ENCODE data around the gene CIROP. TPM values are rescaled to one million over a fixed set of nuclear protein-coding genes. Genes with fewer than 3 reads are reported as not detected.

Gene CIROP
- total RNA-seq, 2 experiments from 2014 or later: not detected

DNA sequence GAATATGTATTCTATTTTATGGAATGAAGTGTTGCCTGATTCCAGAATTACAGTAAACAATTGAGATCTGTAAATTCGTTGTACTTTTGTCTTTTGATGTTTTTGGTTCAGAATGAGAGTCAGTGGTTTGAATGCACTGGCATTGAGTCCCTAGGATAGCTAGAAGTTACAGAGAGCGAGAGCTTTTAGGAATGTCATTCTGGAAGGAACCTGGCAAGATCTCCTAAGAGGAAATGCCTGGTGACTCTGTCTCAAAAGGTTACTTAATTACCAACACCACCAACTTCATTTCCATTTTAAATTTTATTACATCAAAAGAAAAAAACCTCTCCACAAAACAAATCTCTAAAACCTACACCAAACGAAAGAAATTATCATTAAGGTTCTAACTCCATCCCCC lies 20.2 kb upstream of the CIROP start:
- H3K36me3 Mint-ChIP-seq: no peaks in the 10 kb centered on the region
- no peaks in the 10 kb centered on the region for H3K27me3 Mint-ChIP-seq
- no peak overlapping the region for H3K27ac Mint-ChIP-seq
- POLR2A ChIA-PET: interaction anchor here (0.9 kb wide), 1 partner anchor 57 kb away, joined by 3 read pairs; no protein-coding TSS in a partner anchor
- no peak overlapping the region for H3K4me3 Mint-ChIP-seq
- ATAC-seq (ENCODE audit: low read depth) (no peak), DNase-seq (no peak)
- H3K9me3 Mint-ChIP-seq: no peaks in the 10 kb centered on the region
- H3K4me1 Mint-ChIP-seq: peaks cover 25% of the 10 kb centered on the region

DNA sequence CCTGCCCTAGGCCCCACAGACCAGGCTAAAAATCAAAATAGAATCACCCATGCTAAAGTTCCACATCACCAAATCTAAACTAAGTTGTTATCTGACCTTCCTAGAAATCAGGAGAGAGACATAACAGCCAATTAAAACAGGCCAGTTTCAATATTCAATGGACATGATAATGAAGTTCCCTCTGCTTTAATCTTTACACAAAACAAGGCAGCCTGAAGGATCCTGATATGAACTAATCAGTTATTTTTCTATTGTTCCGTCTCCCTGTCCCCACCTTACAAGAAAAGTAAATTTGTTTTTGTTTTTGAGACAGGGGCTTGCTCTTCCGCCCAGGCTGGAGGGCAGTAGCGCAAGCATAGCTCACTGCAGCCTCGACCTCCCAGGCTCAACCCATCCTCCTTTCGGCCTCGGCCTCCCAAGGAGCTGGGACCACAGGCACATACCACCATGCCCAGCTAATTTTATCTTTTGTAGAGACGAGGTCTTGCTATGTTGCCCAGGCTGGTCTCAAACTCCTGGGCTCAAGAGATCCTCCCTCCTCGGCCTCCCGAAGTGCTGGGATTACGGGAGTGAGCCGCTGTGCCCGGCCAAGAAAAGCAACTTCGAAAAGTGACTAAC lies 19.7 kb upstream of the CIROP start:
- Mint-ChIP-seq H3K4me1 (peaks cover 29% of the 10 kb centered on the region), H3K9me3 (no peaks in the 10 kb centered on the region), H3K27ac (no peak overlapping the region), H3K36me3 (no peaks in the 10 kb centered on the region), H3K4me3 (no peak overlapping the region), H3K27me3 (no peaks in the 10 kb centered on the region)
- POLR2A ChIA-PET: interaction anchor here (0.9 kb wide), 1 partner anchor 58 kb away, joined by 3 read pairs; no protein-coding TSS in a partner anchor
- ATAC-seq (ENCODE audit: low read depth) (no peak), DNase-seq (no peak)

DNA sequence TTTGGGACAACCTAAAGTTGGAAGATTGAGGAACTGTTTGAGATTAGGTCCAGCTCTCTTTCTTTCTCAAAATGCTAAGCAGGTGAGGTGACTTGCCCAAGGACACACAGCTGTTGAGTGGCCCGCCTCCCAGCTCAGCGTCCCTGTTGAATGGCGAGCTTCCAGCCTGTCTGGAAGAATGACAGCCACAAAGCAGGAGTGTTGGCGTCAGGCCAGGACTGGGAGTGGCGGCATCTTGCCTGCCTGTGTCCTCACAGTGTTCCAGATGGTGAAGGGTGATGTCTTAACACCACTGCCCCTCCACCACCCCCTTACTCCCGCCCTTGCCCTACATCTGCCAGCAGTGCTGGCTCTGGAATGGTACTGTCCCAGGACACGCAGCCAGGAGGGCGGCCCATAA lies 18.6 kb upstream of the CIROP start:
- no peak for DNase-seq
- Mint-ChIP-seq H3K36me3 (no peaks in the 10 kb centered on the region), H3K4me3 (no peak overlapping the region), H3K9me3 (no peaks in the 10 kb centered on the region), H3K4me1 (peaks cover 32% of the 10 kb centered on the region), H3K27ac (no peak overlapping the region), H3K27me3 (no peaks in the 10 kb centered on the region)
- POLR2A ChIA-PET: no interaction called here
- no peak for ATAC-seq (ENCODE audit: low read depth)

DNA sequence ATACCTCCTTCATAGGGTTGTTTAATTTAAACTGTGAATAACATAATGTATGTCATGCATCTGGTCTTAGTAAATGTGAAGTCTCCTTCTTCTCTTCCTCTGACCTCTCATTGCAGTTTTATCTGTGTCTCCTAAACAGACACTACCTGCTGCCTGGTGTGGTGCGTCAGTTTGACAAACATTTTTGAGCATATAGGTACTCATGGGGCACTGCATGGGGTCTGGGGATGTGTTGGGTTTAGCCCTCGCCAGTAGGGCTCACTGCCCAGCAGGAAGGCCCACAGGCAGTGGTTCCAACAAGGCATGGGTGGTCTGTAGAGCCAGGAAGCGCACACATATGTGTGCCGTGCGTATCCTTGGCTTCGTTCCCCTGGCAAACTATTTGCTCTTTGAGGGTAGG lies 17.3 kb upstream of the CIROP start:
- no peaks in the 10 kb centered on the region for H3K27me3 Mint-ChIP-seq
- no peaks in the 10 kb centered on the region for H3K9me3 Mint-ChIP-seq
- H3K36me3 Mint-ChIP-seq: no peaks in the 10 kb centered on the region
- DNase-seq: no peak
- POLR2A ChIA-PET: interaction anchor here (1.7 to 4.2 kb wide), 3 partner anchors 27 to 180 kb away, joined by 9 to 42 read pairs (median 15); partner anchors contain the start of genes ACIN1, C14orf119 and PPP1R3E
- peaks cover 28% of the 10 kb centered on the region for H3K4me1 Mint-ChIP-seq
- ATAC-seq (ENCODE audit: low read depth): no peak
- H3K4me3 Mint-ChIP-seq: no peak overlapping the region
- no peak overlapping the region for H3K27ac Mint-ChIP-seq

DNA sequence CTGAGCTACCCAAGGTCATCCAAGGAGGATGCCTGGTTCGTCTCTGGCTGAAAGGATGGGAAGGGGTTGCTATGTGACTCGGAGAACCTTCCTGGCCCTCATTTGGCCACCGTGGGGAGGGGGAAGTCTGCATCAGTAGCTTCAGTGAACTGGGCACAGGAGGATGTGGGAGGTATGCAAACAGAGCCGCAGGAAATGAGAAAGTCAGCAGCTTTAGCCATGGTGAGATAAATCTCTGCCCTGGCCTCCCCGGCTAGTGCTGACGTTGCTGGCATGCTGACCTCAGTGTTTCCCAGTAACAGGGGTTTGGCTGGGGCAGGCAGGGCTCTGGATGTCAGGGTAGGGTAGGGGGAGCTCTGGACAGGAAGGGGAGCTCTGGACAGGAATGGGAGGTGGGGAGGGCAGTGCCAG lies 16.6 kb upstream of the CIROP start:
- no peaks in the 10 kb centered on the region for H3K36me3 Mint-ChIP-seq
- no peaks in the 10 kb centered on the region for H3K9me3 Mint-ChIP-seq
- peaks cover 28% of the 10 kb centered on the region for H3K4me1 Mint-ChIP-seq
- ATAC-seq (ENCODE audit: low read depth): no peak
- H3K4me3 Mint-ChIP-seq: peak overlapping the region; percentile 65
- peak overlapping the region; percentile 96 for H3K27ac Mint-ChIP-seq
- no peaks in the 10 kb centered on the region for H3K27me3 Mint-ChIP-seq
- DNase-seq: no peak
- POLR2A ChIA-PET: interaction anchor here (0.6 to 4.2 kb wide), 6 partner anchors 26 to 181 kb away, joined by 3 to 42 read pairs (median 13); partner anchors contain the start of genes ACIN1, C14orf119, PPP1R3E and SLC7A8

DNA sequence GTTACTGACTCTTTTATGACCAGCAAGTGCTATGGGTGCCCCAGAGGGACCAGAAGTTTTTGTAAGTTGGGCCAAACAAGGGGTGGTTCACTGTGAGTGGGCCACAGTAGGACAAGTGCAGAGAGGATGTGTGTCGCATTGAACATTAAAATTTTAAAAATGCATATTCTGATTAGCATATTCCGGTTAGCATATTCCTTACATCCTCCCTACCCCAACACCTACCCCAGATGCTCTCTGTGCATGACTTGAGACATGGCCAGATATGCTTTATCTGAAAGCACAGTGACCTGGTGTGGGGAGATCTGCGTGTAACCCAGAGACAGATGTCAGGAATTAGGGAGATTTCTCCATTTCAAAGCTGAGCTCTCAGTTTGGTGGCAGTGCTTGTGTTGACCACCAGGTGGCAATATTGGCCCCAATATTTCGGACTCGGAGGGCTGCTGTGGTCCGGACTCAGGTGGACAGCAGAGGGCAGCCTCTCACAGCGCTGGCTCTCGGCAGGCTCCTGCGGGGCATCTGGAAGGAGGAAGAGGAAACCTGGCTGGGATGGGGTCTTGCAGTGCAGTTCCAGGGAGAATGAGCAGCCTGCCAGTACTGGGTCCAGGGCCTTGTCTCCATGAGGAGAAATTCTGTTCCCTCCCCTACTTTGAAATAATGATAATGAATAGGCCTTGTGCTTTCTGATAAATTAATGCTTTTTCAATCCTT lies 15.9 kb upstream of the CIROP start:
- DNase-seq: peak; percentile 82
- no peaks in the 10 kb centered on the region for H3K27me3 Mint-ChIP-seq
- H3K36me3 Mint-ChIP-seq: no peaks in the 10 kb centered on the region
- peak overlapping the region; percentile 96 for H3K27ac Mint-ChIP-seq
- peaks cover 28% of the 10 kb centered on the region for H3K4me1 Mint-ChIP-seq
- peak; percentile 53 for ATAC-seq (ENCODE audit: low read depth)
- POLR2A ChIA-PET: interaction anchor here (0.6 to 4.2 kb wide), 11 partner anchors 11 to 200 kb away, joined by 3 to 42 read pairs (median 10); partner anchors contain the start of genes ACIN1, C14orf119, PABPN1 and PPP1R3E
- peak overlapping the region; percentile 65 for H3K4me3 Mint-ChIP-seq
- H3K9me3 Mint-ChIP-seq: no peaks in the 10 kb centered on the region

DNA sequence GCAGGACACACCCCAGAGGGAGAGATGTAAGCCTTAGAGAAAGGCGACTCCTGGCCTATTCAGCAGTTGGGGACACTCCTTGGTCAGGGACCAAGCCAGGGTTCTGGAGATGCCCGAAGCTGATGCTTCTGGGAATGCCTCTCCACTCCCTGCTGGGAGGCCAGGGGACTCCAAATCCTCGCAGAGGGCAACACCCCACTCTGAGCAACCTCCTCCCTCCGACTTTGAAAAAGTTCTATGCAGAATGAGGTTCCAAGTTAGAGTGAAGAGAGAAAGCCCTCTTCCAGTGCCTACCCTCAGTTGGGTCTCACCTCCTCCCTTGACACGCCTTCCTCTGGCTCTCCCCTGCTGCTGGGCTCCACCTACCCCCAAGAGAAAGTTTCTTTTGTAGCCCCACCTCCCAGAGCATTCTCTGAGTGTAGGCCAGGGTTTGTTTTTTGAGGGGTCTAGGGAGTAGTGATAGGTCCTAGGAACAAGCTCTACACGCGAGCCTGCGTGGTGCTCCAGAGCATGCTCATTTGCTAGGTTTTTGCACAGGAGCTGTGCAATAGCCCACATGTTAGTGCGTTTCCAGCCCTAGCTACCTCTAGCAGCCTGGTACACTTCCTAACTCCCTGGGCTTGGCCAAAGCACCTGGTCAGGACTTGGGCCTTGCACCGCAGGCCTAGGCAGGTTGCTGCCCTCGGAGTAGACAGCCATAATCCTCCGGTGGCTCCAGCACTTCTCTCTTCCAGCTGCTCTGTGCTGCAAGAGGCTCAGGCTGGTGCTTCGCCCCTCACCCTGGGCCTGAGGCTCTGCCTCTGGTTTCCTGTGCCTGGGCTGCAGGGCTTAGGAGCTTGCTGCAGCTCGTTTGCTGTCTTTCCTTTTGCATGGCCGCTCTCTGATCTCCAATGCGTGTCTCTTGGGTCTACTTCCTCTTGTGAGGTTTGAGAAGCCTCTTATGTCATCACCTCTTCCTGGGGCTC lies 14.9 kb upstream of the CIROP start:
- POLR2A ChIA-PET: interaction anchor here (0.5 to 4.2 kb wide), 14 partner anchors 10 to 351 kb away, joined by 3 to 42 read pairs (median 4); partner anchors contain the start of genes ACIN1, C14orf119, PABPN1 and PPP1R3E
- H3K4me1 Mint-ChIP-seq: peaks cover 28% of the 10 kb centered on the region
- H3K27ac Mint-ChIP-seq: peak overlapping the region; percentile 96
- H3K9me3 Mint-ChIP-seq: no peaks in the 10 kb centered on the region
- ATAC-seq (ENCODE audit: low read depth) (peak; percentile 70), DNase-seq (peak; percentile 69)
- H3K4me3 Mint-ChIP-seq: peak overlapping the region; percentile 65
- no peaks in the 10 kb centered on the region for H3K36me3 Mint-ChIP-seq
- H3K27me3 Mint-ChIP-seq: no peaks in the 10 kb centered on the region

DNA sequence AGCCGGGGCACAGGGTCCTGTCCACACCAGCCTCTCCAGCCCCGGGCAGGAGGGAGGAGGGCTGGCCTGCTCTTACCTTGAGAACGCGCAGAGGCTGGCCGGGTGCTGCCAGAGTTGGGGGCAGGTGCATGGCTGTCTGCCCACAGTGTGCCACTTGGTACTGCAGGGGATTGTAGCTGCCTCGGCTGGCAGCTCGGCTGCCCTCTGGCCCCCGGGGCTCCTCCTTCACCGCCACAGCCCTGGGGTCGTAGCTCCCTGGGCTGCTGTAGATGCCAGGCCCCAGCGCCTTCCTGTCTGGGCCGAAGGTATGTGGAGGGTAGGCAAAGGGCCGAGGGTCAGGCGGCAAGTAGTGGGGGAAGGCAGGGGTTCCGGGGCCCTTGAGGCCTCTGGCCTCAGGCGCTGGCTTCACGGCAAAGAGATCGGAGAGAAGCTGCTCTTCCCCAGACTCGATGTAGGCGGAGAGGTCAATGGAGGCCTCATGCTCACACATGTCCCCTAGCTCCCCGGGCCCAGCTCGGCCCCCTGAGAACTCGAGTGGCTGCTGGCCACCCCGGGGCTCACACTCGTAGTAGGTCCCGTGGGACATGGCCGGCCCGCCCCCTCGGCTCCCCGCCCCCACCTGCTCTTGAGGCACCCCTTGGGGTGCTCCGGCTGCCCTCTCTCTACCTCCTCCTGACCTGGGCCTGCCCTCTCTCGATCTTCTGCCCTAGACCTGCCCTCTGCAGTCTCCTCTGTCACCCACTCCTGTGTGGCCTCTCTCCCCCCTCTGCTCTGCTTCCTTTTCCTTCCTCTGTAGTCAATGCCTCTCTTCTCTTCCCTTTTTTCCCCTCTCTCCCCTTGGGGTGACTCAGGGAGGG lies 13.9 kb upstream of the CIROP start, which contains the start of gene CEBPE:
Gene CEBPE (minus strand): TSS at position 750 of the 857 bp plus-strand sequence. CDS start 164 bp downstream, at position 586.
- Mint-ChIP-seq H3K27ac (peak within 1 kb of the TSS; percentile 96), H3K4me3 (peak within 1 kb of the TSS; percentile 65), H3K36me3 (no peaks in the 10 kb centered on the region), H3K4me1 (peaks cover 32% of the 10 kb centered on the region), H3K27me3 (peaks cover 2% of the 10 kb centered on the region), H3K9me3 (no peaks in the 10 kb centered on the region)
- POLR2A ChIA-PET: interaction anchor here (1.0 to 4.2 kb wide), 7 partner anchors 9 to 202 kb away, joined by 3 to 42 read pairs (median 11); partner anchors contain the start of genes ACIN1, C14orf119, PABPN1 and PPP1R3E
- no peak for ATAC-seq (ENCODE audit: low read depth)
- no peak for DNase-seq

DNA sequence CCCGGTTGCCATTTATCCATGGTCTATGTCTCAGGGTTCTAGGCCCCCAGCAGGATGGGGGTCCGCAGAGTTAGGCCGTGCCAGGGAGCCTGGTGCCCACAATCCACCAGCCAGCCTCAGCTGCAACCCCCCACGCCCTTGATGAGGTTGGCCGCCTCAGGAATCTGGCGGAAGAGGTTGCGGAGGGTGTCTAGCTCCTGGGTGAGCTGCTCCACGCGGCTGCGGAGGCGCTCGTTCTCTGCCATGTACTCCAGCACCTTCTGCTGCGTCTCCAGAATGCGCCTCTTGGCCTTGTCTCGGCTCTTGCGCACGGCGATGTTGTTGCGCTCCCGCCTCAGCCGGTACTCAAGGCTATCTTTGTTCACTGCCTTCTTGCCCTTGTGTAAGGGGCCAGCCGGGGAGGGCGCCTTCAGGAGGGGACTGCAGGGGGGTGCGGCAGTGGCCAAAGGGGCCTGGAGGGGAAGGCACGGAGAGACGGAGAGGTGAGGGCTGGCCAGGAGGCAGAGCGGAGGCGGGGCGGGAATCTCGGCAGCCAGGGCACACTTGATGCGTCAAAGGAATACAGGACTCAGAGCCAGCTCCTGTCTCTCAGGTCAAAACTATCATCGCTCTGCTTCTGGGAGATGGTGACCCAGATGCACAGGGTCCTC lies 12.7 kb upstream of the CIROP start:
- Mint-ChIP-seq H3K4me1 (peaks cover 32% of the 10 kb centered on the region), H3K27me3 (peaks cover 2% of the 10 kb centered on the region), H3K27ac (no peak overlapping the region), H3K36me3 (no peaks in the 10 kb centered on the region), H3K9me3 (no peaks in the 10 kb centered on the region), H3K4me3 (no peak overlapping the region)
- DNase-seq (no peak), ATAC-seq (ENCODE audit: low read depth) (no peak)
- POLR2A ChIA-PET: interaction anchor here (1.1 kb wide), 1 partner anchor 23 kb away, joined by 4 read pairs; the partner anchor contains the start of genes ACIN1 and C14orf119

DNA sequence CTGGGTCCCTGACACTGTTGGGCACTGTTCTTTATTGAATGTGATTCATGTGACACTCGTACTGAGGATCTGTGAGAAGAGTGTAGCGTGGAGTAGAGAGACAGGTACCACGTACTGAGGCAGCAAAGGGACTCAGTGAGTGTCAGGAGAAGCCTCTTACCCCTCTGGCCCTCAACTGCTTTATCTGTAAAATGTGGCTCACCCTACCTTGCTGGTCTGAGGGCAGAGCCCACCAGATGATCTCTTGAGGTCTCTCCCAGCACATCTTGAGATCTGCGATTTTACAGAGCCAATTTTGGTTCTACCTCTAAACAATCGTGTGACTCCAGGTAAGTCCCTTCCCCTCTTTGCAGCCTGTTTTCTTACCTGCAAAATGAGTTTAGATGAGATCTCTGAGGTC lies 11.1 kb upstream of the CIROP start:
- no peak overlapping the region for H3K27ac Mint-ChIP-seq
- no peak for ATAC-seq (ENCODE audit: low read depth)

DNA sequence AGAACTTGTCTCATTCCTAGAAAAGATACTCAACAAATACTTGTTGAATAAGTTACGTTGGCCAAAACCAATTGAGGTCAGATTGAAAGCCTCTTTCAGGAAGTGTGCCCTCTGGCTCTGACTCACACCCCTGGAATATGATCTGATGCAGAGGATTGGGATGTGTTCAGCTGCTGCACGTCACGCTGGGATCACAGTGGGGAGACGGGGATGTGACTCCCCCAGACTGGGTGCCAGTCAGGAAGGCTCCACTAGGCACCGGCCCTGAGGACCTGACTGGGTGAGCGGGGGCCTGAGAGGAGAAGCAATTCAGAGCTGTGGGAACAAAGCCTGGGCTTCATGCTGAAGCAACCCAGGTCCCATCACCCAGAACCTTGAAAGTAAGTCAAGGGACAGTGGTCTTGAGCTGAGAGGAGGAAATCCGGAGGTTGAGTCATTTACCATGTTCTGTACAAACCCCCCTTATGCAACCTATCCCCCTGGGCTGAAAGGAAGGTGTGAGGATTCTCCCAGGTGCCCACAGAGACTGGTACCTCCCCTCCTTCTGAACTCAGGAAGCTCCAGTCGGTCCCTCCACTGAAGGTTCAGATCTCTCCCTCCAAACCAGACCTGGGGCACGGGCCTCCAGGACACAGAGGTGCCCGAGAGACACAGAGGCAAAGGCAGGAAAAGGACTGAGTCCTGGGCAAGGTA lies 10.4 kb upstream of the CIROP start:
- Mint-ChIP-seq H3K27me3 (peaks cover 2% of the 10 kb centered on the region), H3K9me3 (no peaks in the 10 kb centered on the region), H3K4me3 (no peak overlapping the region), H3K4me1 (peaks cover 18% of the 10 kb centered on the region), H3K27ac (no peak overlapping the region), H3K36me3 (no peaks in the 10 kb centered on the region)
- ATAC-seq (ENCODE audit: low read depth) (no peak), DNase-seq (no peak)
- POLR2A ChIA-PET: no interaction called here

More for the DNA sequence above, 11.1 kb upstream of the CIROP start:
- Mint-ChIP-seq H3K4me3 (no peak overlapping the region), H3K27me3 (peaks cover 2% of the 10 kb centered on the region), H3K36me3 (no peaks in the 10 kb centered on the region), H3K9me3 (no peaks in the 10 kb centered on the region), H3K4me1 (peaks cover 26% of the 10 kb centered on the region)
- POLR2A ChIA-PET: no interaction called here
- no peak for DNase-seq

All from activated naive CD8-positive, alpha-beta T cell treated with anti-CD3 and anti-CD28 coated beads, Interleukin-2, amount 10 ng/mL, durations not matched to agents 7 days and 5 days (primary cell).